Renal pelvis (tissue), 3 donors: ENCODE results near the gene RUBCN. TPM values are rescaled to one million over a fixed set of nuclear protein-coding genes. Genes with fewer than 3 reads are reported as not detected.

ENCODE experiments used
- polyA plus RNA-seq, 3 donors: library from polyadenylated mRNA; unstranded; fragments of 120-200 nt; gene quantifications; one replicate each; pipeline ENCODE4 v1.2.1, GENCODE V29; 2013; ENCODE audit not compliant: insufficient read length in 3 of 3

Gene RUBCN
- polyA plus RNA-seq, 3 donors, result 10.1 to 16.4 (median 14.4) TPM

Other genes starting within 250 kb of the RUBCN start
- gene BDH1, start 180.9 kb downstream of the RUBCN start, polyA plus RNA-seq, result 10 to 100 TPM; 37.9 to 59.3 (median 58.9) TPM
- 10 to 100 TPM; 87.7 to 94.2 (median 90.7) TPM for gene FYTTD1, start 13.0 kb upstream of the RUBCN start, polyA plus RNA-seq
- 10 to 100 TPM; 33.6 to 54.0 (median 53.0) TPM for gene LRCH3, start 54.4 kb upstream of the RUBCN start, polyA plus RNA-seq
- 1,000 to 10,000 TPM; 1,624 to 1,796 (median 1,751) TPM for gene RPL35A, start 213.3 kb upstream of the RUBCN start, polyA plus RNA-seq
- 10 to 100 TPM in 2 of 3 donors, 1 to 10 TPM in 1; 7.3 to 14.0 (median 12.8) TPM for gene LMLN, start 223.3 kb upstream of the RUBCN start, polyA plus RNA-seq